HG02642 (cell line): ENCODE results near the gene CPA1.

ENCODE experiments used
- ATAC-seq: cut with Tn5 transposase; IDR thresholded peaks from one replicate; pipeline ENCODE4 v1.9.1; 2021; ENCODE audit warnings: mild to moderate bottlenecking; ENCODE audit not compliant: unreplicated experiment, poor library complexity

Gene CPA1

GRCh38 chr7:130379921-130380860 is at the start of gene CPA1:
CPA1 (plus strand) TSS chr7:130380494; CDS start chr7:130380521, 27 bp downstream.
- no peak for ATAC-seq

- no peak for ATAC-seq
These were observed 47.8 kb upstream of the CPA1 start for GRCh38 chr7:130332259-130333053.

- no peak for ATAC-seq
These were observed 46.5 kb upstream of the CPA1 start for GRCh38 chr7:130333832-130334231.

- ATAC-seq = no peak
These were observed 46.0 kb upstream of the CPA1 start for GRCh38 chr7:130334274-130334673.

- no peak for ATAC-seq
These were observed 42.8 kb upstream of the CPA1 start for GRCh38 chr7:130337410-130337971.

GRCh38 chr7:130338233-130338632 is 42.1 kb upstream of the CPA1 start:
- ATAC-seq = no peak

GRCh38 chr7:130341882-130342281 is 38.4 kb upstream of the CPA1 start:
- no peak for ATAC-seq

GRCh38 chr7:130342701-130343380 is 37.5 kb upstream of the CPA1 start:
- no peak for ATAC-seq

GRCh38 chr7:130344271-130344866 is 35.9 kb upstream of the CPA1 start, which contains the start of gene CPA5:
CPA5 (plus strand) TSS chr7:130344816; CDS start chr7:130346486, 1,670 bp downstream.
- ATAC-seq = no peak

GRCh38 chr7:130345136-130345535 is 35.2 kb upstream of the CPA1 start:
- ATAC-seq = no peak

- no peak for ATAC-seq
These were observed 34.6 kb upstream of the CPA1 start for GRCh38 chr7:130345725-130346124.

GRCh38 chr7:130346177-130346905 is 34.0 kb upstream of the CPA1 start:
- ATAC-seq = no peak

- ATAC-seq = no peak
These were observed 33.4 kb upstream of the CPA1 start for GRCh38 chr7:130346941-130347340.

GRCh38 chr7:130349911-130350782 is 30.1 kb upstream of the CPA1 start:
- no peak for ATAC-seq

GRCh38 chr7:130350945-130351790 is 29.1 kb upstream of the CPA1 start:
- ATAC-seq = no peak

- no peak for ATAC-seq
These were observed 28.6 kb upstream of the CPA1 start for GRCh38 chr7:130351791-130352090.

GRCh38 chr7:130352194-130353074 is 27.9 kb upstream of the CPA1 start:
- ATAC-seq = no peak
